Stimulated activated naive CD8-positive, alpha-beta T cell treated with anti-CD3 and anti-CD28 coated beads, Interleukin-15, amount 100 ng/mL, for 72 hours (primary cell): ENCODE results near the gene SH3RF3.
A peak's percentile ranks its signal among the peaks of the same experiment; 100 is the strongest.

Experiments used
- ATAC-seq: fragments of 150-1000 bp; cut with Tn5 transposase; 2 replicates; pipeline ENCODE4 v1.10.0; 2021; ENCODE audit warnings: mild to moderate bottlenecking, moderate library complexity
- DNase-seq, 2 donors: peaks; one replicate each; pipeline ENCODE4 v3.0.0; 2021 to 2022
- H3K27ac Mint-ChIP-seq, 2 donors: one replicate each; pipeline ENCODE4 v1.8.0; 2022; ENCODE audit warnings: mild to moderate bottlenecking in 2 of 2, mixed read lengths in 2 of 2, moderate library complexity in 2 of 2
- H3K27me3 Mint-ChIP-seq: one replicate; pipeline ENCODE4 v1.8.0; 2022; ENCODE audit warnings: mixed read lengths
- H3K4me1 Mint-ChIP-seq: one replicate; pipeline ENCODE4 v1.8.0; 2022; ENCODE audit warnings: mild to moderate bottlenecking, mixed read lengths
- H3K4me3 Mint-ChIP-seq, 2 donors: one replicate each; pipeline ENCODE4 v1.8.0; 2022; ENCODE audit warnings: mild to moderate bottlenecking in 2 of 2, mixed read lengths in 2 of 2, moderate library complexity in 1 of 2
- H3K9me3 Mint-ChIP-seq, 2 donors: one replicate each; pipeline ENCODE4 v1.8.0; 2022; ENCODE audit warnings: mixed read lengths in 2 of 2

SH3RF3 gene

GRCh38 chr2:109522063-109522374 lies 393.0 kb downstream of the SH3RF3 start:
- Mint-ChIP-seq H3K4me3 (no peak overlapping the region), H3K27ac (no peak overlapping the region), H3K4me1 (no peaks in the 10 kb centered on the region), H3K27me3 (peaks cover 6% of the 10 kb centered on the region), H3K9me3 (no peaks in the 10 kb centered on the region)
- DNase-seq: no peak
- no peak for ATAC-seq

GRCh38 chr2:109523121-109523520 lies 394.1 kb downstream of the SH3RF3 start:
- peaks cover 6% of the 10 kb centered on the region for H3K27me3 Mint-ChIP-seq

DNA sequence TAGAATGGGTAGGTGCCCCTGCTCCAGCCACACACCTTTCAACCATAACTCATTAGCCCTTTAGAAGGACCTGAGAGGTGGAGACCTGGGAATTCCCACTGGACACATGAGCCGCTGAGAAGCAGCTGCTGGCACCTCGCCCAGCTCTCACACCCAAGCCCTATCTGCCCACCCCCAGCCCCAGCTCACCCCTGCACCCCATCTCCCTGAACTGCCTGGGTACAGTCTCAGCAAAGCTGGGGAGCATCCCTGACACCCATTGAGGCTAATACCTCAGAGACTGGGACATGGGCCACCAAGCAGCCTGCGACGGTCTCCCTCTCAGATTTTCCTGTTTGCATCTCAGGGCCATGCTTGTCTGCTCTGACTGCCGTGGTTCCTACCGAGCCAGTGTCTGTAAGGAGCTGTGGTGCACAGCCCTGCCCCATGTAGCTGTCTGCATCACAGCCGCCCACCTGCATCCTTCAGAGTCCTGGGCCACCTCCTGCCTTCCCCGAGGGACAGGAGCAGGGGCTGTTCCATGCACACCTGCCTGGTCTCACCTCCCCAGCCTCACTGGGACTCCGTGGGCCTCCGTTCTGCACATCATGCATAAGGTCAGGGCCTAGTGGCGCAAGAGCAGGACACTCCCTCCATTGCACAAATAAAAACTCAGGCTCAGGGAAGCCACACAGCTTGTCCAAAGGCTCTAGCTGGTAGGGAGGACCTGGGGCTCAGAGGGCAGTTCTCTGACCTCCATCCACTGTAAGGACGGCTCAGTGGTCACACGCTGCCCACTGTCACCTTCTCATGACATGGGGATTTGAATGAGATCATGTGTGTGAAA lies 394.7 kb downstream of the SH3RF3 start:
- ATAC-seq (no peak), DNase-seq (no peak)
- Mint-ChIP-seq H3K9me3 (no peaks in the 10 kb centered on the region), H3K4me3 (no peak overlapping the region), H3K27me3 (peaks cover 6% of the 10 kb centered on the region), H3K4me1 (no peaks in the 10 kb centered on the region), H3K27ac (no peak overlapping the region)

More at GRCh38 chr2:109523121-109523520, 394.1 kb downstream of the SH3RF3 start:
- Mint-ChIP-seq H3K27ac (no peak overlapping the region), H3K4me1 (no peaks in the 10 kb centered on the region), H3K9me3 (no peaks in the 10 kb centered on the region), H3K4me3 (no peak overlapping the region)
- DNase-seq (no peak), ATAC-seq (no peak)

DNA sequence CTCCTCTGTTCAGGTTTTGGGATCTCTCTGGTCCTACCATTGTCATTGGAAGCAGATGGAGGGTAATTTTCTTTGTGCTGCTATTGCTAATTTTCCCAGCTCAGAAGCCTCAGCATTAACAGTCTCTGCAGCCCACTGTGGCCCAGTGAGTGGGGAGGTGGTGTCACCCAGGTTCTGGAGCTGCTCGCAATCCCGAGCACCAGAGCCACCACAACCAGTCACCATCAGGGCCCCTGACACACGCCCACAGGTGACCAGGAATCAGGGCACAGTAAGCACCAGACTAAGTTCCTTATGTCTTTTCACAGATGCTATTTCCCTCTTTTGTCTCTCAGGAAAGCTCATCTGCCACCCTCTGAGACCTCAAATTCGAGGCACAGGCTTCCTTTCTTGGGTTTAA lies 396.8 kb downstream of the SH3RF3 start:
- no peaks in the 10 kb centered on the region for H3K4me1 Mint-ChIP-seq
- H3K4me3 Mint-ChIP-seq: no peak overlapping the region
- H3K27ac Mint-ChIP-seq: peak overlapping the region in 1 of 2 donors; percentile 51
- no peaks in the 10 kb centered on the region for H3K9me3 Mint-ChIP-seq
- DNase-seq: no peak
- ATAC-seq: no peak
- peaks cover 6% of the 10 kb centered on the region for H3K27me3 Mint-ChIP-seq

GRCh38 chr2:109526442-109526970 lies 397.5 kb downstream of the SH3RF3 start:
- H3K9me3 Mint-ChIP-seq: no peaks in the 10 kb centered on the region
- peaks cover 6% of the 10 kb centered on the region for H3K27me3 Mint-ChIP-seq
- no peaks in the 10 kb centered on the region for H3K4me1 Mint-ChIP-seq
- ATAC-seq: no peak
- no peak for DNase-seq
- H3K4me3 Mint-ChIP-seq: no peak overlapping the region
- H3K27ac Mint-ChIP-seq: no peak overlapping the region

DNA sequence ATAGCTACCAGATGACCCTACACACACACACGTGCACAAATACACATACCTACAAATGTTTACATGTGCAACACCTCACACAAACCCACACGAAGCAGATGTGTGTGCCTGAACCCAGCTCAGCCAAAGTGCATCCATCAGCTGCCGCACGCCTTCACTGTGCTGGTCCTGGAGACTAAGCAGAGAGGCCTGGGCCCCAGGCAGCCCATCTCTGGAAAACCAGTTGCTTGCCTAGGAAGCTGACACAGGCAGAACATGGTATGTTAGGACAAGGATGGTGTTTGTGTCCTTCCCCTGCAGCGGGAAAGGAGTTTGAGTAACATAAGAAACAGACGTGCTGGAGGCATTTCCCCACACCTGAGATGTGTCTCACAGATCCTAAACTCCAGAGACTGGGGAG lies 398.1 kb downstream of the SH3RF3 start:
- ATAC-seq: no peak
- Mint-ChIP-seq H3K4me1 (no peaks in the 10 kb centered on the region), H3K27me3 (peaks cover 6% of the 10 kb centered on the region), H3K27ac (no peak overlapping the region), H3K4me3 (no peak overlapping the region), H3K9me3 (no peaks in the 10 kb centered on the region)
- no peak for DNase-seq

DNA sequence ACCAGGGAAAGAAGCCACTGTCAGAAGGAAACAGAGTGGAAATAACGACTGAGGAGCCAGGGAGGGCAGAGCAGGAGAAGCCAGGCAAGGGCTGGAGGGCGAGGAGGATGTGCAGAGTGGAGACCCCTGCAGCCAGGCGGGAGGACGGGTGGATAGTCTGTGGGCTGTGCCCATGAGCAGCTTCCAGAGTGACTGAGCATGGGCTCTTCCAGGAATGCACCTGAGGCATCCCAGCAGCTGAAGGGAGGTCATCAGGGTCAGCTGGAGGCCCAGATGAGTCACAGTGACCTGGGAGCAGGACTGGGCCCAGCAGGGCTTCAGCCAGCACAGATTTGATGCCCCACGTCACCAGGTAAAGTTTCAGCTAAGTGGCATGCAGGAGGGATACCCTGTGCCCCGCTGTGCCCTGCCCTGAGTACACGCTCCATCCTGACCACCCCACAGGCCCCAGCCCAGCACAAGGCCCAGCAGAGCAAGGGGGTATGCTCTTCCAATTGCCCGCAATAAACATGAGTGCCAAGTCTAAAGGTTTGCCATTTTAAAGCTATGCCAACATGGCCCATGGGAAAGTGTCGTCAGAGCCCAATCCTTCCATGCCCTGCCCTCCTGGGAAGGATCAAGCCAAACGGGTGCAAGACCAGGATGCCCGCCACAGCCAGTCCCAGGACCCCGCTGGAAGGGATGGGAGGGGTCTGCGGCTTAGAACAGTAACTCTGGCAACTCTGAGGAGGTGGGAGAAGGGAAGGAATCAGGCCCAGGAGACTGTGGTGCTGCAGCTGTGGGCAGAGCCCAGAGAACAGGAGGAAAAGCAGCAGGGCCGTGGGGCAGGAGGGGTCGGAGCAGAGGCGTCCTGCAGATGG lies 399.1 kb downstream of the SH3RF3 start:
- Mint-ChIP-seq H3K9me3 (no peaks in the 10 kb centered on the region), H3K27me3 (peaks cover 6% of the 10 kb centered on the region), H3K4me1 (no peaks in the 10 kb centered on the region), H3K4me3 (no peak overlapping the region), H3K27ac (peak overlapping the region in 1 of 2 donors; percentile 6)
- DNase-seq (no peak), ATAC-seq (no peak)

- no peak for ATAC-seq
- H3K27me3 Mint-ChIP-seq: peaks cover 6% of the 10 kb centered on the region
These were observed 400.0 kb downstream of the SH3RF3 start for GRCh38 chr2:109528811-109529501.

DNA sequence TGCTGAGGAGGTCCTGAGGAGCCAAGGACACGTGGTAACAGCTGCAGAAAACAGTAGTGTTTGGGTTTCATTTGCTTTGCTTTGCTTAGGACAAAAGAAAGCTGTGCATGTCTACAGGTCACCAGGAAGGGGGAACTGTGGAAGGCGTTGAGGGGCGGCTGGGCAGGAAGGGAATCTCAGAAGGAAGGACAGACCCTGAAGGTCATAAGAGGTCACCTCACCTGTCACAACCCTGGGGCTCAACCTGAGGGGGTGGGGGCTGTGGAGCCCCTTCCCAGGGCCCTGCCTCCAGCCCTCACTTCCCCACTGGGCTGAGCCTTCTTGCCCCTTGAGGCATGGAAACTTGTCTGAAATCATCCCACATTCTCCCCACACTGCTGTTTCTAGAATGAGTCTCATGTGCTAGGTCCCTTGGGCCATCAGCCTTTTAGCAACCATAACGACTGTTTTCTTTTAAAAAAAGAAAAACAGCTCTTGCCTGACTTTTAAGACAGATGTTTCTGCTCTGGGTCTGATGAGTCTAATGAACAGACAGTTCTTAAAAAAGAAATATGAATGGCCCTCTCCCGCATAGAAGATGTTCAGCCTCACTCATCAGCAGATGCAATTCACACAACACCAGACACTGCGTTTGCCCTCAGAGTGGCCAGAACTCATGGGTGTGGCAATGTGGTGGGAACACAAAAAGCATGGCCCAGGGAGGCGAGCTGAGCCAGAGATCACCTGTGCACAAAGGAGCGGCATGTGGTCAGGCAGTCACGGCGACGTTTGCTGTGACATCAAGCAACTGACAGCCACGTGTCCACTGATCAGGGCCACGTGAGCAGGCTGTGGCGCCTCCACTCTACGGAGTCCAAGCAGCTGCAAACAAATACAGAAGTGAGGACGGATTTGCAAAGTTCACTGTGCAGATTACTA lies 400.8 kb downstream of the SH3RF3 start:
- Mint-ChIP-seq H3K27me3 (peaks cover 6% of the 10 kb centered on the region), H3K9me3 (no peaks in the 10 kb centered on the region)
- no peak for DNase-seq

More at GRCh38 chr2:109528811-109529501, 400.0 kb downstream of the SH3RF3 start:
- no peaks in the 10 kb centered on the region for H3K9me3 Mint-ChIP-seq
- H3K27ac Mint-ChIP-seq: no peak overlapping the region
- H3K4me3 Mint-ChIP-seq: no peak overlapping the region
- no peak for DNase-seq
- no peaks in the 10 kb centered on the region for H3K4me1 Mint-ChIP-seq

DNA sequence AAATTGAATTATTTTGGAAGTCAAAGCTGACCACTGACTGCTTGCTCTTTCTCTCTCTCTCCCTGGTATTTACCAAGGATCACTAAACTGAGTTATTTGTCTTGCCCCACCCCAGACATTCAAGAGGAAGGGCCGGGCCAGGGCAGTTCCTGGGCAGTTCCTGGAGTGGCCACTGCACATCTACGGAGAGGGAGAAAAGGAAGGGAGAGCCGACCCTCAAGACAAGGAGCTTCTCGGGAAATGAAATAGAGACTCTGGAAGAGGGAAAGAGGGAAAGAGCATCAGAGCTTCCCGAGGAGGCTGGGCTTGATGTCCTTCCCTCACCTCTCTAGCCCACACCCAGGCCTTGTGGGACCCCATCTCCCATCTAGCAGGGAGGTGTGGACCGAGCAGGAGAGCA lies 401.7 kb downstream of the SH3RF3 start:
- H3K27me3 Mint-ChIP-seq: peaks cover 6% of the 10 kb centered on the region

More for the DNA sequence above, 400.8 kb downstream of the SH3RF3 start:
- no peak overlapping the region for H3K4me3 Mint-ChIP-seq
- no peak for ATAC-seq
- no peaks in the 10 kb centered on the region for H3K4me1 Mint-ChIP-seq
- no peak overlapping the region for H3K27ac Mint-ChIP-seq

GRCh38 chr2:109531221-109531620 lies 402.2 kb downstream of the SH3RF3 start:
- H3K4me1 Mint-ChIP-seq: no peaks in the 10 kb centered on the region
- peaks cover 6% of the 10 kb centered on the region for H3K27me3 Mint-ChIP-seq
- no peak for DNase-seq
- ATAC-seq: no peak
- H3K4me3 Mint-ChIP-seq: no peak overlapping the region
- H3K9me3 Mint-ChIP-seq: no peaks in the 10 kb centered on the region
- no peak overlapping the region for H3K27ac Mint-ChIP-seq

More for the DNA sequence above, 401.7 kb downstream of the SH3RF3 start:
- no peaks in the 10 kb centered on the region for H3K4me1 Mint-ChIP-seq
- no peak for DNase-seq
- no peak overlapping the region for H3K4me3 Mint-ChIP-seq
- H3K9me3 Mint-ChIP-seq: no peaks in the 10 kb centered on the region
- H3K27ac Mint-ChIP-seq: no peak overlapping the region
- ATAC-seq: no peak

- Mint-ChIP-seq H3K27me3 (no peaks in the 10 kb centered on the region), H3K27ac (no peak overlapping the region), H3K4me1 (no peaks in the 10 kb centered on the region), H3K9me3 (no peaks in the 10 kb centered on the region), H3K4me3 (no peak overlapping the region)
- ATAC-seq: no peak
- DNase-seq: no peak
These were observed 403.1 kb downstream of the SH3RF3 start for GRCh38 chr2:109531896-109532727.

DNA sequence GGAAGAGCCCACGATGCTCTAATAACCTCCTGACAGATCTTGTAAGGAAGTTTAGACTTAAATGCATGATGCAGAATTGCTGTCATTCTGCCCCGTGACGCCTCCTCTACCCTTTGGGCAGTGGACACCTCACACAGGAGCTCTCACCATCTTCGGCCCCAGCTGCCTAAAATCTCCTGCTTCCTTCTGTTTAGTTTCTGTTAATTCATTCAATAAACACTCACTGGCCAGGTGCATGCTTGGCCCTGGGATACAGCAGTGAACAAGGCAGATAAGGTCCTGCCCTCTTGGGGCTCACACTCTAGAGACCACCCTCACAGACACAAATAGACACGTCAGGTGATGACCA lies 403.7 kb downstream of the SH3RF3 start:
- no peaks in the 10 kb centered on the region for H3K9me3 Mint-ChIP-seq
- H3K27ac Mint-ChIP-seq: no peak overlapping the region
- peaks cover 3% of the 10 kb centered on the region for H3K27me3 Mint-ChIP-seq
- no peak for ATAC-seq
- no peaks in the 10 kb centered on the region for H3K4me1 Mint-ChIP-seq
- H3K4me3 Mint-ChIP-seq: no peak overlapping the region
- DNase-seq: no peak

DNA sequence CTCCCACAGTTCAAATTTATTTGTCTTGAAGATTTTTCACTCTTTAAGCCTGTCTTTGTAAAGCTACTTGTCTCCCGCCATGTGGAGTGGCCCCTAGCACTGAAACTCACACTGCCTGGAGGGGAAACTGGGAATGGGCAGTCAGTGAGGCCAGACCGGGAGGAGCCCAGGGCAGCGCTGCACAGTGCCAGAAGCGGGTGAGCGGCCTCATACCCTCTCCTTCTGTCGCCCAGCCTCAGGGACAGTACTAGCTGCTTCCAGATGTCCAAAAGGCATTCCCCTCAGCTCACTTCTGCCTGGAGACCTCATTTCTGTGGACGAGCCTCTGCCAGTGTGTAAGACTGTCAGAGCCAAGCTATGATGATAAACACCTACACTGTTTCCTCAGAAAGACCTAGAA lies 404.8 kb downstream of the SH3RF3 start:
- no peak overlapping the region for H3K27ac Mint-ChIP-seq
- ATAC-seq (no peak), DNase-seq (no peak)
- H3K4me3 Mint-ChIP-seq: no peak overlapping the region
- H3K4me1 Mint-ChIP-seq: no peaks in the 10 kb centered on the region
- H3K9me3 Mint-ChIP-seq: no peaks in the 10 kb centered on the region
- peaks cover 8% of the 10 kb centered on the region for H3K27me3 Mint-ChIP-seq
